ENCODE data around the gene ATP2B2.

DNA sequence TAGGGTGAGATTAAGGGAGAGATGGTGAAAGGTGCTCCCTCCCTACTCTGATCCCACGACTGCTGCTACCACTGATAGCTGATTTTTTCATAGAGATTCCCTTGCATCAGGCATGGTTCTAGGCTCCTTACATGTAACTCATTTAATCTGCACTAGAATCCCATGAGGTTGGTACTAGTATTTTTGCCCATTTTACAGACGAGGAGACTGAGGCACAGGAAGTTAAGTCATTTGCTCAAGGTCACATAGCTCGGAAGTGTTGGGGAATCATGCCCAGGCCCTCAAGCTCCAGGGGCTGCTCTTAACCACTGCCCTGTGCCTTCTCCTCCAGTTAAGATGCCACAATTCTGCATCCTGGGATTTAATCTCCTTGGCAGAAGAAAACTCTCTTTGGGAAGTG, 11.2 kb downstream of the ATP2B2 start:
- TF ChIP-seq, protein P1, sequence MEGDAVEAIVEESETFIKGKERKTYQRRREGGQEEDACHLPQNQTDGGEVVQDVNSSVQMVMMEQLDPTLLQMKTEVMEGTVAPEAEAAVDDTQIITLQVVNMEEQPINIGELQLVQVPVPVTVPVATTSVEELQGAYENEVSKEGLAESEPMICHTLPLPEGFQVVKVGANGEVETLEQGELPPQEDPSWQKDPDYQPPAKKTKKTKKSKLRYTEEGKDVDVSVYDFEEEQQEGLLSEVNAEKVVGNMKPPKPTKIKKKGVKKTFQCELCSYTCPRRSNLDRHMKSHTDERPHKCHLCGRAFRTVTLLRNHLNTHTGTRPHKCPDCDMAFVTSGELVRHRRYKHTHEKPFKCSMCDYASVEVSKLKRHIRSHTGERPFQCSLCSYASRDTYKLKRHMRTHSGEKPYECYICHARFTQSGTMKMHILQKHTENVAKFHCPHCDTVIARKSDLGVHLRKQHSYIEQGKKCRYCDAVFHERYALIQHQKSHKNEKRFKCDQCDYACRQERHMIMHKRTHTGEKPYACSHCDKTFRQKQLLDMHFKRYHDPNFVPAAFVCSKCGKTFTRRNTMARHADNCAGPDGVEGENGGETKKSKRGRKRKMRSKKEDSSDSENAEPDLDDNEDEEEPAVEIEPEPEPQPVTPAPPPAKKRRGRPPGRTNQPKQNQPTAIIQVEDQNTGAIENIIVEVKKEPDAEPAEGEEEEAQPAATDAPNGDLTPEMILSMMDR (IDR thresholded peaks at IDR 0.05 in 4 of 5, conservative IDR thresholded peaks at IDR 0.05 in 1 of 5), result no peak
- TF ChIP-seq POLR2A (IDR thresholded peaks at IDR 0.05), result no peak
